Caco-2 (cell line): ENCODE data around the gene SRPRB. TPM values are rescaled to one million over a fixed set of nuclear protein-coding genes. Genes with fewer than 3 reads are reported as not detected.

ENCODE experiments used
- BruUV-seq: library from RNA; stranded (reverse); fragments of 400-500 nt; replicated peaks from 2 replicates; lab custom pipeline; 2021; lab: Mats Ljungman, UMichigan
- CTCF ChIA-PET: fragments of 300-600 bp; sonication (Branson Sonifier 250); formaldehyde crosslinking; loops from one replicate; lab custom pipeline; 2022; ENCODE audit warnings: antibody characterized with exemption; lab: Charles Lee
- POLR2A ChIA-PET: fragments of 300-600 bp; sonication (Branson Sonifier 250); formaldehyde crosslinking; loops from one replicate; lab custom pipeline; 2022; ENCODE audit warnings: antibody characterized with exemption; lab: Charles Lee
- DNase-seq, 2 experiments: peaks; one replicate each; pipeline versions ENCODE4 v3.0.0 to v3.0.0-alpha.2; 2020 to 2022
- H3K27me3 ChIP-seq: replicated peaks from 2 replicates; pipeline ENCODE4 v1.6.0; 2011; ENCODE audit warnings: low read length; ENCODE audit not compliant: control insufficient read depth, insufficient read depth
- H3K36me3 ChIP-seq: 2 replicates; pipeline ENCODE4 v1.5.1; 2011; ENCODE audit warnings: low read length; ENCODE audit not compliant: control insufficient read depth, insufficient read depth
- H3K4me1 ChIP-seq: fragments of 250-450 bp; sonication (Bioruptor Pico); 2 replicates; pipeline ENCODE4 v1.5.1; 2020; ENCODE audit warnings: mild to moderate bottlenecking
- H3K4me3 ChIP-seq: 2 replicates; pipeline ENCODE4 v1.5.1; 2011; ENCODE audit warnings: low read depth, mild to moderate bottlenecking, control low read depth, low read length
- H3K9me3 ChIP-seq: fragments of 250-450 bp; sonication (Bioruptor Pico); 2 replicates; pipeline ENCODE4 v1.5.1; 2020; ENCODE audit warnings: mild to moderate bottlenecking, moderate library complexity
- H3K27ac Mint-ChIP-seq: one replicate; pipeline ENCODE4 v1.8.0; 2022; ENCODE audit warnings: mixed read lengths; ENCODE audit not compliant: unreplicated experiment
- H3K27me3 Mint-ChIP-seq: one replicate; pipeline ENCODE4 v1.8.0; 2022; ENCODE audit warnings: mixed read lengths; ENCODE audit not compliant: insufficient read depth, unreplicated experiment
- H3K36me3 Mint-ChIP-seq: one replicate; pipeline ENCODE4 v1.8.0; 2022; ENCODE audit warnings: mild to moderate bottlenecking, mixed read lengths; ENCODE audit not compliant: insufficient read depth, unreplicated experiment
- H3K4me1 Mint-ChIP-seq: one replicate; pipeline ENCODE4 v1.8.0; 2022; ENCODE audit warnings: low read depth, mixed read lengths; ENCODE audit not compliant: unreplicated experiment
- H3K4me3 Mint-ChIP-seq: one replicate; pipeline ENCODE4 v1.8.0; 2022; ENCODE audit warnings: mild to moderate bottlenecking, moderate library complexity, mixed read lengths; ENCODE audit not compliant: unreplicated experiment
- H3K9me3 Mint-ChIP-seq: one replicate; pipeline ENCODE4 v1.8.0; 2022; ENCODE audit warnings: mixed read lengths; ENCODE audit not compliant: unreplicated experiment
- CTCF ChIP-seq, 2 experiments: fragments of 200-600 bp in 1 of 2; IDR thresholded peaks; 1 replicate in 1 of 2; 2 replicates in 1 of 2; pipeline versions ENCODE4 v1.5.1 to v1.8.0; 2011 to 2022; ENCODE audit warnings: antibody characterized with exemption in 1 of 2, control low read depth in 1 of 2, inconsistent platforms in 1 of 2, low read depth in 1 of 2, low read length in 1 of 2, mild to moderate bottlenecking in 1 of 2, moderate library complexity in 1 of 2; ENCODE audit not compliant: insufficient read depth in 1 of 2, severe bottlenecking in 1 of 2, unreplicated experiment in 1 of 2
- intact Hi-C: fragments of 100-400 bp; cut with micrococcal nuclease; formaldehyde crosslinking; loops from one replicate; pipeline ENCODE4 v1.10.0; 2022; ENCODE audit not compliant: unreplicated experiment
- total RNA-seq: library from RNA; stranded (reverse); gene quantifications from 2 replicates; pipeline ENCODE4 v1.2.3, GENCODE V29; 2022

Gene SRPRB
- total RNA-seq, 1 experiment from 2014 or later = 87.3 TPM

GRCh38 chr3:133860519-133860918 is 54.9 kb downstream of the SRPRB start:
- Mint-ChIP-seq H3K4me3 (no peak overlapping the region), H3K4me1 (no peaks in the 10 kb centered on the region), H3K36me3 (no peaks in the 10 kb centered on the region), H3K27me3 (no peaks in the 10 kb centered on the region), H3K27ac (no peak overlapping the region), H3K9me3 (no peaks in the 10 kb centered on the region)
- Histone ChIP-seq H3K4me3 (no peak overlapping the region), H3K36me3 (no peaks in the 10 kb centered on the region), H3K4me1 (no peaks in the 10 kb centered on the region), H3K9me3 (no peaks in the 10 kb centered on the region), H3K27me3 (no peaks in the 10 kb centered on the region)
- intact Hi-C loops = no loop called here
- no peak for DNase-seq
- POLR2A ChIA-PET = no interaction called here
- no peak for TF ChIP-seq CTCF (IDR thresholded peaks at IDR 0.05; ENCODE audit: insufficient read depth in 1 of 2, low read depth in 1 of 2, low read length in 1 of 2, severe bottlenecking in 1 of 2, unreplicated experiment in 1 of 2)
- CTCF ChIA-PET = no interaction called here
- BruUV-seq = no TSS peak

GRCh38 chr3:133862161-133862560 is 56.5 kb downstream of the SRPRB start:
- intact Hi-C loops = no loop called here
- no TSS peak for BruUV-seq
- Mint-ChIP-seq H3K4me3 (no peak overlapping the region), H3K27ac (no peak overlapping the region), H3K36me3 (no peaks in the 10 kb centered on the region), H3K27me3 (no peaks in the 10 kb centered on the region), H3K4me1 (no peaks in the 10 kb centered on the region), H3K9me3 (no peaks in the 10 kb centered on the region)
- Histone ChIP-seq H3K9me3 (no peaks in the 10 kb centered on the region), H3K4me1 (no peaks in the 10 kb centered on the region), H3K4me3 (no peak overlapping the region), H3K27me3 (no peaks in the 10 kb centered on the region), H3K36me3 (no peaks in the 10 kb centered on the region)
- TF ChIP-seq CTCF (IDR thresholded peaks at IDR 0.05; ENCODE audit: insufficient read depth in 1 of 2, low read depth in 1 of 2, low read length in 1 of 2, severe bottlenecking in 1 of 2, unreplicated experiment in 1 of 2) = no peak
- DNase-seq = no peak
- POLR2A ChIA-PET = no interaction called here
- CTCF ChIA-PET = no interaction called here

- no TSS peak for BruUV-seq
- Mint-ChIP-seq H3K9me3 (no peaks in the 10 kb centered on the region), H3K4me1 (no peaks in the 10 kb centered on the region), H3K36me3 (no peaks in the 10 kb centered on the region), H3K27ac (no peak overlapping the region), H3K27me3 (no peaks in the 10 kb centered on the region), H3K4me3 (no peak overlapping the region)
- no peak for TF ChIP-seq CTCF (IDR thresholded peaks at IDR 0.05; ENCODE audit: insufficient read depth in 1 of 2, low read depth in 1 of 2, low read length in 1 of 2, severe bottlenecking in 1 of 2, unreplicated experiment in 1 of 2)
- ChIA-PET POLR2A (no interaction called here), CTCF (no interaction called here)
- no peak overlapping the region for H3K4me3 ChIP-seq
- intact Hi-C loops = no loop called here
- H3K36me3 ChIP-seq = no peaks in the 10 kb centered on the region
- H3K27me3 ChIP-seq = no peaks in the 10 kb centered on the region
- H3K9me3 ChIP-seq = no peaks in the 10 kb centered on the region
- DNase-seq = no peak
- H3K4me1 ChIP-seq = no peaks in the 10 kb centered on the region
These were observed 58.3 kb downstream of the SRPRB start for GRCh38 chr3:133863911-133864310.
